SH-SY5Y (cell line): Measurements from ENCODE around the gene BAIAP2L2.

Experiments used
- GATA2 ChIP-seq: IDR thresholded peaks from 2 replicates; pipeline ENCODE4 v1.6.1; 2011; ENCODE audit warnings: mild to moderate bottlenecking, low read depth, low read length
- GATA3 ChIP-seq: IDR thresholded peaks from 2 replicates; pipeline ENCODE4 v1.6.1; 2011; ENCODE audit warnings: low read depth, mild to moderate bottlenecking, low read length, moderate library complexity

Gene BAIAP2L2

DNA sequence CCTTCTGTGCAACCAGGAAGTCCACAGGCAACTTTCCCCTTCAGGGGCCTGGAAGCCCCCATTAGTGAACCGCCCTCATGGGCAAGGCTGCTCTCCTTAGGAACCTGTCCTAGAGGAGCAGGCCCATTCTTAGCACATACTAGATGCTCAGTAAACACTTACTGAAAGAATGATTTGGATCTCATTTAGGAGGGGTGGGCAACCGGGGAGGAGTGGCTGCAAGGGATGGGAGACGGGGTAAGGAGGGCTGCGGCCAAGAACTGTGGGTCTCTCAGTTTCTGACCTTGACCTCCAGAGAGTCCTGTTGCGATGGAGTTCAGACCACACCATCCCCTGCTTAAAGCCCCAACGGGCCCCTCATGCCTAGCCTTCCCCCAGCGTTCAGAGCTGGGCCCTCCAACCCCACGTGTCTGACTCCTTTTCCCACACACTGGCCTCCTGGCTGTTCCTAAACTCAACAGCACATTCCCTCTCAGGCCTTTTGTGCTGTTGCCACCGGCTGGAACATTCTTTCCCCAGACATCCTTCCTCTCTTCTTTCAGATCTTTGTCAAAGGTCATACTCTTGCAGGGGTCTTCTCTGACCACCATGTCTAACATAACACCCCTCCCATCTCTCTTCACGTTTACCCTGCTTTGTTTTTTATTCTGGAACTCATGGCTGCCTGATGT, 74.0 kb downstream of the BAIAP2L2 start:
- no peak for TF ChIP-seq GATA2

DNA sequence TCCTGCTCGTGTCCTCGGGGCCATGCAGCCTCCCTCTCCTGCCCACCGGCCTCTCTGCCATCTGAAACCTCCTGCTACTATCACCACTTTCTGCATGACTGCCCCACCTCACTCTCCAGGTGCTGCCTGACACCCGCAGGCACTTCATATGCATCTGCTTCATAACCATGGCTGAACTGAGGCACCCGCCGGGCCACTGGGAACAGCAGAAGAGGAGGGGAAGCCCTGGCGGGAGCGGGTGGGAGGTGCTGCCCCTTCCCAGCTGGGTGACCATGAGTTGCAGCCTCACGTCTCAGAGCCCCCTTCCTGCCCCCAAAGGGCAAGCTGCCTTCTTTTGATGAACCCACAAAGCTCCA, 75.0 kb downstream of the BAIAP2L2 start:
- TF ChIP-seq GATA2 = no peak
- no peak for TF ChIP-seq GATA3
